Upper lobe of right lung (tissue), 1 donor: ENCODE results near the gene TMEM176B. TPM values are rescaled to one million over a fixed set of nuclear protein-coding genes. Genes with fewer than 3 reads are reported as not detected.

Source experiments
- ATAC-seq: fragments of 200-7000 bp; cut with Tn5 transposase; one replicate; pipeline ENCODE4 v1.9.1; 2020; ENCODE audit warnings: mild to moderate bottlenecking, moderate library complexity
- DNase-seq: peaks from one replicate; pipeline ENCODE4 v3.0.0-alpha.2; 2020
- H3K27ac ChIP-seq: fragments of 200-600 bp; one replicate; pipeline ENCODE4 v1.8.0; 2022
- H3K27me3 ChIP-seq: fragments of 200-600 bp; one replicate; pipeline ENCODE4 v1.8.0; 2022; ENCODE audit warnings: mild to moderate bottlenecking
- H3K36me3 ChIP-seq: fragments of 200-600 bp; one replicate; pipeline ENCODE4 v1.8.0; 2022
- H3K4me1 ChIP-seq: fragments of 200-600 bp; one replicate; pipeline ENCODE4 v1.8.0; 2022
- H3K4me3 ChIP-seq: fragments of 200-600 bp; one replicate; pipeline ENCODE4 v1.8.0; 2022; ENCODE audit warnings: mild to moderate bottlenecking
- H3K9me3 ChIP-seq: fragments of 200-600 bp; one replicate; pipeline ENCODE4 v1.8.0; 2022
- intact Hi-C: fragments of 100-400 bp; cut with DNase I; formaldehyde crosslinking; loops from one replicate; pipeline ENCODE4 v1.11.0; 2022
- total RNA-seq: library from RNA; stranded (reverse); fragmentation: NEBNext Ultra II Directional; extraction: Animal tissue kit (Norgen Biotek cat#: 25700); gene quantifications from one replicate; pipeline ENCODE4 v1.2.1, GENCODE V29; 2021
- TF ChIP-seq, protein P1 (sequence below): fragments of 200-600 bp; IDR thresholded peaks from one replicate; pipeline ENCODE4 v1.8.0; 2022; ENCODE audit warnings: antibody characterized with exemption
- donor health status: DM: no; HTN: yes; CAD: no; lungs with severe emphysema.

The TMEM176B gene
- total RNA-seq, 1 donor from 2014 or later: 68.2 TPM

DNA sequence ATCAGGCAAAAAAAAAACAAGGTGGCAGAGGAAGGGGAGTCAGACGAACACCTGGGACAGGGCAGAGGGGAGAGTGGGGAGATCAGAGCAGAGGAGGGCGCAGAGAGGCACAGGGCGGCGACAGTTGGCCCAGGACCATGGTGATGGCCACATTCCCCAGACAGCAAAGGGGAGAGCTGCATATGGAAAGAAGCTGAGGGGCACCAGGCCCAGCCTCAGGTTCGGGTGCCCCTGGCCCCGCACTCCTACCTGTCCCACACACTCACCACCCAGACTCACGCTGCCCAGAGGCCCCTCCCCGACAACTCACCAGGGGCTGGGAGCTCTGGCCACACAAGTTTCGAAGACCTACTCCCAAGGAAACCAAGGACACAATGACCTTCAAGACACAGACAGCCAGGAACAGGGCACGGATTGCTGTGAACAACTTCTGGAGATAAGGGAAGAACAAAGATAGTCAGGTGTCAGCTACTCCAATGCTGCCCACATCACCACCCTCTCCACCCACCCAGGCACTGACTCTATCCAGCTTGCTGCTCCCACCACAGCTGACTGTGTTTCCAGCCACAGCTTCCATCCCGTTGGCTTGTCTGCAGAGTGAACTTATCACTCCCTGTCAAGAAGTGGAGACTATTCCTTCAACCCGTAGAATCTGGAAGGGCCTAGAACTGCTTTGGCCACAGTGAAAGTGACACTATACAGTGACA is 8.3 kb downstream of the TMEM176B start:
- intact Hi-C loops: no loop called here
- TF ChIP-seq, protein P1, sequence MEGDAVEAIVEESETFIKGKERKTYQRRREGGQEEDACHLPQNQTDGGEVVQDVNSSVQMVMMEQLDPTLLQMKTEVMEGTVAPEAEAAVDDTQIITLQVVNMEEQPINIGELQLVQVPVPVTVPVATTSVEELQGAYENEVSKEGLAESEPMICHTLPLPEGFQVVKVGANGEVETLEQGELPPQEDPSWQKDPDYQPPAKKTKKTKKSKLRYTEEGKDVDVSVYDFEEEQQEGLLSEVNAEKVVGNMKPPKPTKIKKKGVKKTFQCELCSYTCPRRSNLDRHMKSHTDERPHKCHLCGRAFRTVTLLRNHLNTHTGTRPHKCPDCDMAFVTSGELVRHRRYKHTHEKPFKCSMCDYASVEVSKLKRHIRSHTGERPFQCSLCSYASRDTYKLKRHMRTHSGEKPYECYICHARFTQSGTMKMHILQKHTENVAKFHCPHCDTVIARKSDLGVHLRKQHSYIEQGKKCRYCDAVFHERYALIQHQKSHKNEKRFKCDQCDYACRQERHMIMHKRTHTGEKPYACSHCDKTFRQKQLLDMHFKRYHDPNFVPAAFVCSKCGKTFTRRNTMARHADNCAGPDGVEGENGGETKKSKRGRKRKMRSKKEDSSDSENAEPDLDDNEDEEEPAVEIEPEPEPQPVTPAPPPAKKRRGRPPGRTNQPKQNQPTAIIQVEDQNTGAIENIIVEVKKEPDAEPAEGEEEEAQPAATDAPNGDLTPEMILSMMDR: no peak
- DNase-seq (no peak), ATAC-seq (no peak)
- Histone ChIP-seq H3K4me3 (no peak overlapping the region), H3K36me3 (no peaks in the 10 kb centered on the region), H3K4me1 (peaks cover 16% of the 10 kb centered on the region), H3K9me3 (no peaks in the 10 kb centered on the region), H3K27me3 (no peaks in the 10 kb centered on the region), H3K27ac (no peak overlapping the region)

GRCh38 chr7:150791304-150791703 is 8.9 kb downstream of the TMEM176B start:
- ATAC-seq: no peak
- TF ChIP-seq, protein P1: no peak
- H3K9me3 ChIP-seq: no peaks in the 10 kb centered on the region
- H3K27me3 ChIP-seq: no peaks in the 10 kb centered on the region
- no peak for DNase-seq
- H3K27ac ChIP-seq: no peak overlapping the region
- peaks cover 20% of the 10 kb centered on the region for H3K4me1 ChIP-seq
- no peaks in the 10 kb centered on the region for H3K36me3 ChIP-seq
- no peak overlapping the region for H3K4me3 ChIP-seq
- intact Hi-C loops: no loop called here

GRCh38 chr7:150790416-150791075 is 9.6 kb downstream of the TMEM176B start:
- ATAC-seq: no peak
- H3K4me1 ChIP-seq: peaks cover 20% of the 10 kb centered on the region
- TF ChIP-seq, protein P1: no peak

DNA sequence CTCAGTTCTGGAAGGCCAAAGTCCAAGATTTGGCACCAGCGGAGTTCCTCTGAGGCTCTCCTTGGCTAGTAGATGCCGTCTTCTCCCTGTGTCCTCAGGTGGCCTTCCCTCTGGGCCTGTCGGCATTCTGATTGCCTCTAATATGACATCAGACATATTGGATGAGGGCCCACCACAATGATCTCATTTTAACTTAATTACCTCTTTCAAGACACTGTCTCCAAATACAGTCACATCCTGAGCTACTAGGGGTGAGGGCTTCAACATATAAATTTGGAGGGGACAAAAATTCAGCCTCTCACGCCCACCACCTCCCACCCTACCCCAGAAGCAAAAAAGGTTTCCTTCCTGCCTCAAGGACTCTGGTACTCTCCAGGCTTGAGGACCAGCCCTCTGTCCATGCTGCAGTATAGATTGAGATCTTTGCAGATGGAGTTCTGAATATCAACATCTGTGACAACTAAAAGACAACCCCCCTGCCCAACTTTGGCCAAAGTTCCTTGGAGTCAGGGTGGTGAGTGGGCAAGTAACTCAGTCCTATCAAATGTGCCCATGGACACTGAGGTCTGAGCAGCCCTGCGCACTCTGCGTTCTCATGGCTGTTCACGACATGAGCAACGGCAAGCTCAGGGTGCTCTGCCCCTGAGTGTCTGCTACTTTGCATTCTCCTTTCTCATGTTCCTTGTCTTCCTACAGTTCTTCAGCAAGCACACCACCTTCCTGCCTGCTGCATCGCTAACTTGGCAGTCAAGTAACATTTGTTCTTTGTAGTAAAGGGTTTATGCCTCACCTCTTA is 11.5 kb downstream of the TMEM176B start:
- TF ChIP-seq, protein P1: no peak
- no peaks in the 10 kb centered on the region for H3K9me3 ChIP-seq
- no peaks in the 10 kb centered on the region for H3K36me3 ChIP-seq
- peak overlapping the region; percentile 78 for H3K27ac ChIP-seq
- ATAC-seq: no peak
- intact Hi-C loops: no loop called here
- H3K4me1 ChIP-seq: peaks cover 24% of the 10 kb centered on the region
- DNase-seq: no peak
- no peaks in the 10 kb centered on the region for H3K27me3 ChIP-seq
- H3K4me3 ChIP-seq: no peak overlapping the region

More at GRCh38 chr7:150790416-150791075, 9.6 kb downstream of the TMEM176B start:
- no peaks in the 10 kb centered on the region for H3K36me3 ChIP-seq
- no peak overlapping the region for H3K4me3 ChIP-seq
- no peak overlapping the region for H3K27ac ChIP-seq
- intact Hi-C loops: no loop called here
- no peak for DNase-seq
- H3K27me3 ChIP-seq: no peaks in the 10 kb centered on the region
- H3K9me3 ChIP-seq: no peaks in the 10 kb centered on the region

DNA sequence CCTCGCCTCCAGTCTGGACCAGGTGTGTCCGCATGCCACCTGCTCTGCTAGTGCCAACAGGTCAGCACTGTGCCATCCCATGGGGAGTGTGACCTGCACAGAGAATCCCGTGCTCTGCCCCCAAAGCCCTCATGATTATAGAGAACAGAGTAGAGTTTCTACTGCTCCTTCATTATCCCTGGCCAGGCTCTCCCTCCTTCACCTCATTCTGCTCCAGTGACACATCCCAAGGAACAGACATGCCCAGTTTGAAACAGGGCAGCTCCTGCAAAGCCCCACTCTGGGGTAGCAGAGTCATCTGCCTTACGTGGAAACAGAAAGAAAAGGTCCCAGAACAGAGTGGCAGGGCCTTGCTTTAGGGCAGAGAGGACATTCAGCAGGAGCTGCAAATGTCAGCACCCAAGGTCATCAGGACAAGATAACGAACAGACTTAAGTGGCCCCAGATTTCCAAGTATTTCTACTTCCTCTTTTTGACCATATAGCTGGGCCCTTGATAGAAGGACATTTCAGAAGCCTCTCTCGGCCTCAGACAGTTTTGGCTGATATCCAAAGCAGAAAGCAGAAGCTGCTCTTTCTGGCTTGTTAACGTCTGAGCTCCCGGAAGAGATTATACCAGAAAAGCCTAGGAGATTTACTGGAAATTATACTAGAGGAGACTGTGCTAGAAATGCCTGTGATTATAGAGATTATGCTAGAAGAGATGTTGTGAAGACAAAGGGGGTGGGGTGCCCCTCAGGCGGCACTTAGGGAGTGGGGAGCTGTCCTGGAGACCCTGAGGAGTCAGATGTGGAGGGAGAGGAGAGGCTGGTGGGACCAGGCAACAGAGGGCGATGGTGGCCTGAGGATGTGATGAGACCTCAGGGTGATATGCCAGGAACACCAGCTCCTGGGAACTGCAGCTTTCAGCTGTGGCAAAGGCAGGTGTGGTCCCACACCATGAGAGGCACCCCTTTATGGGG is 12.6 kb downstream of the TMEM176B start:
- peak; percentile 74 for ATAC-seq
- TF ChIP-seq, protein P1: no peak
- no peak overlapping the region for H3K4me3 ChIP-seq
- intact Hi-C loops: no loop called here
- peaks cover 24% of the 10 kb centered on the region for H3K4me1 ChIP-seq
- peak overlapping the region; percentile 78 for H3K27ac ChIP-seq
- no peaks in the 10 kb centered on the region for H3K36me3 ChIP-seq
- H3K27me3 ChIP-seq: no peaks in the 10 kb centered on the region
- no peaks in the 10 kb centered on the region for H3K9me3 ChIP-seq
- no peak for DNase-seq
